AG09309 (cell line): Measurements from ENCODE around the gene SASH1.

ENCODE experiments used
- DNase-seq: peaks from one replicate; pipeline ENCODE4 v3.0.0-alpha.2; 2010; ENCODE audit warnings: low read depth
- H3K4me3 ChIP-seq: 2 replicates; pipeline ENCODE4 v1.5.1; 2011; ENCODE audit warnings: mild to moderate bottlenecking, low read depth, low read length, moderate library complexity; ENCODE audit not compliant: control insufficient read depth
- TF ChIP-seq, protein P1 (sequence below): IDR thresholded peaks from 2 replicates; pipeline ENCODE4 v1.5.1; 2011; ENCODE audit warnings: mild to moderate bottlenecking, low read depth, low read length, inconsistent platforms; ENCODE audit not compliant: insufficient read depth, control insufficient read depth; ENCODE audit errors: missing control alignments

SASH1 gene

DNA sequence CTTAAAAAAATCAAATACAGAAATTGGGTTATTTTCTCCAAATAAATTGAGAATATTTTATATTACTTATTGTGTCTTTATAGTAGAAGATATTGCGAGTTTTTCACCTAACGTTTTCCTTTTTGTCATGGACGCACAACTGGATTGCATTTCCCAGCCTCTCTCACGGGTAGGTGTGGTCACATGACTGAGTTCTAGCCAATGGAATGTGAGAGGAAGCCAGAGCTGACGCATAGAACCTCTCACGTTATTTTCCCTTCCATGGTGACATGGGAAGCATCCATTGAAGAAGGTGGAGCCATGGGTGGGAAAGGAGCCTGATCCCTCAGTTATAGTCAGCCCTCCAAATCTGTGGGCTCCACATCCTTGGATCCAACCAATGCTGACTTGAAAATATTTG lies 248.2 kb downstream of the SASH1 start:
- no peak overlapping the region for H3K4me3 ChIP-seq
- TF ChIP-seq, protein P1, sequence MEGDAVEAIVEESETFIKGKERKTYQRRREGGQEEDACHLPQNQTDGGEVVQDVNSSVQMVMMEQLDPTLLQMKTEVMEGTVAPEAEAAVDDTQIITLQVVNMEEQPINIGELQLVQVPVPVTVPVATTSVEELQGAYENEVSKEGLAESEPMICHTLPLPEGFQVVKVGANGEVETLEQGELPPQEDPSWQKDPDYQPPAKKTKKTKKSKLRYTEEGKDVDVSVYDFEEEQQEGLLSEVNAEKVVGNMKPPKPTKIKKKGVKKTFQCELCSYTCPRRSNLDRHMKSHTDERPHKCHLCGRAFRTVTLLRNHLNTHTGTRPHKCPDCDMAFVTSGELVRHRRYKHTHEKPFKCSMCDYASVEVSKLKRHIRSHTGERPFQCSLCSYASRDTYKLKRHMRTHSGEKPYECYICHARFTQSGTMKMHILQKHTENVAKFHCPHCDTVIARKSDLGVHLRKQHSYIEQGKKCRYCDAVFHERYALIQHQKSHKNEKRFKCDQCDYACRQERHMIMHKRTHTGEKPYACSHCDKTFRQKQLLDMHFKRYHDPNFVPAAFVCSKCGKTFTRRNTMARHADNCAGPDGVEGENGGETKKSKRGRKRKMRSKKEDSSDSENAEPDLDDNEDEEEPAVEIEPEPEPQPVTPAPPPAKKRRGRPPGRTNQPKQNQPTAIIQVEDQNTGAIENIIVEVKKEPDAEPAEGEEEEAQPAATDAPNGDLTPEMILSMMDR, result no peak
- DNase-seq, result no peak

- no peak for DNase-seq
- TF ChIP-seq, protein P1, result no peak
Observed at GRCh38 chr6:148591656-148592055, 249.0 kb downstream of the SASH1 start.

DNA sequence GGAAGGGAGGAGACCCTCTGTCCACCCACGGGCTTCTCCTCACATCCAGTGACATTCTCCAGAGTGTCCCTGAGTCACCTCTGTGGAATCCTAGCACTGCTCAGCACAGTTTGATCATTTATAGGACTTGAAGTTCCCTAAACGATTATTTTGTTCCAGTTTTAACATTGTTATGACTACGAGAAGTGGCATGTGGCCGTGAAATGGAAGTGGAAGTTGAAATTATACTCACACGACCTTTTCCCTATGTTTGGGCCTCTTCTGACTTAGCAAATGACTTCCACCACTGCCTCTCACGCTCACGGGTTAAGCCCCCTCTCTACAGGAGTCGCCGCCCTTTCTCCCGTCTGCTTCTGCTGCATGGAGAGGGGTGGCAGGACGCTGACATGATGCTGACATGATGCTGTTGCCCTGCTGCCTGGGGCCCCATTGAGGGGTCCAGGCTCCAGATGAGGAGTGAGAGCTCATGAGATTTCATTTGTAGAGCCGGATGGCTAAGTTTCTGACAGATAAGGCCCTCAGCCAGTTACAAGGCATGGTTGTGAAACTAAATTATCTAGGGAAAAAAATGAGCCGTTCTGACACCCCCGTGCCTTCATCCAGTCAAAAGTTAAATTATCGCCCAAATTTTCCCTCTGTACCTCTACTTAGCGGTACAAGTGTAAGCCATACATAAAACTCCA lies 250.6 kb downstream of the SASH1 start:
- H3K4me3 ChIP-seq, result no peak overlapping the region
- TF ChIP-seq, protein P1, result no peak
- DNase-seq, result no peak

More at GRCh38 chr6:148591656-148592055, 249.0 kb downstream of the SASH1 start:
- no peak overlapping the region for H3K4me3 ChIP-seq

DNA sequence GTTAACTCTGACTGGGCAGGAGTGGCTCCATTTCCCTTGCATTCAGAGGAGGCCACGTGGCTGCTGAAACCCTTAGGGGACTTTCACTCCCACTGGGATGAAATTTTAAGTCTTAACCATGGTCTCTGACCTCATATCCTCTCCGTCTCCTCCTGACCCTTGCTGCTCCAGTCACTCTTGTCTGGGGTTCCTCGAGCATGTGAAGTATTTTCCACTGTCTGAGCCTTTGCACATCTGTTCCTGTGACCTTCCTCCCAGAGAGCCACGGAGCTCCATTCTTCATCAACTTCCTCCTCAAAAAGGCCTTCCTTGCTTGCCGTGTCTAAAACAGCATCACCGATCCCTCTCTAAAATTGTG lies 251.2 kb downstream of the SASH1 start:
- no peak overlapping the region for H3K4me3 ChIP-seq
- DNase-seq, result no peak
- TF ChIP-seq, protein P1, result no peak

GRCh38 chr6:148595550-148595949 lies 252.9 kb downstream of the SASH1 start:
- DNase-seq, result no peak
- TF ChIP-seq, protein P1, result no peak
- H3K4me3 ChIP-seq, result no peak overlapping the region

DNA sequence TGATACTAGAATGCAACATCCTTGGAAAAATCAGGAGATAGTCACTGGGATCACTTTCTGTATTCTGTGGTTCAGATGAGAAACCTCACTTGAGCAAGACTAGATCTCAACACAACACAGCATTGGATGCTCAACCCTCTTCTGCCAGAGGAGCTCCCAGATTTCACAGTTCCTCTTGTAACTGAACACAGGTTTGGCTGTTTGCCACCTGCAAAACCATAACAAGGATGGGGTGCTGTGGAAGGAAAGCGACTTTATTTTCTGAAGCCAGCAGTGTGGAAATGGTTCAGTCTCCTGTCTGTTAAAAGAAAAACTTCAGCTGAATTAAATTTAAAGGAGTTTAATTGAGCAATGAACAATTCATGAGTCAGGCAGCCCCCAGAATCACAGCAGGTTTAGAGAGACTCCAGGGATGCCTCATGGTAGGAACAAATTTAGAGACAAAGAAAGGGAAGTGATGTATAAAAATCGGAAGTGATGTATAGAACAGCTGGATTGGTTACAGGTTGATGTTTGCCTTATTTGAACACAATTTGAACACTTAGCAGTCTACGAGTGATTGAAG lies 254.3 kb downstream of the SASH1 start:
- no peak overlapping the region for H3K4me3 ChIP-seq
- TF ChIP-seq, protein P1, result no peak
- DNase-seq, result no peak
